ENCODE data around the gene KCNK5. TPM values are rescaled to one million over a fixed set of nuclear protein-coding genes. Genes with fewer than 3 reads are reported as not detected.

KCNK5 gene
- total and polyA plus RNA-seq, 2 experiments from 2014 or later: 0.21 to 0.27 TPM

- no peaks in the 10 kb centered on the region for H3K27me3 ChIP-seq
- no peak for TF ChIP-seq CTCF (IDR thresholded peaks at IDR 0.05; ENCODE audit: low read depth, low read length)
- no peak for DNase-seq (ENCODE audit: low read depth in 1 of 2, low spot score in 1 of 2)
- H3K4me1 ChIP-seq (ENCODE audit: low read depth): no peaks in the 10 kb centered on the region
- H3K27ac ChIP-seq: no peak overlapping the region
- no peaks in the 10 kb centered on the region for H3K36me3 ChIP-seq
- H3K9me3 ChIP-seq (ENCODE audit: low read depth): no peaks in the 10 kb centered on the region
- H3K4me3 ChIP-seq: no peak overlapping the region
Observed at GRCh38 chr6:39181826-39182225, 47.4 kb downstream of the KCNK5 start.

- no peaks in the 10 kb centered on the region for H3K4me1 ChIP-seq (ENCODE audit: low read depth)
- no peaks in the 10 kb centered on the region for H3K9me3 ChIP-seq (ENCODE audit: low read depth)
- no peak for DNase-seq (ENCODE audit: low read depth in 1 of 2, low spot score in 1 of 2)
- no peaks in the 10 kb centered on the region for H3K27me3 ChIP-seq
- TF ChIP-seq CTCF (IDR thresholded peaks at IDR 0.05; ENCODE audit: low read depth, low read length): no peak
- no peak overlapping the region for H3K27ac ChIP-seq
- no peaks in the 10 kb centered on the region for H3K36me3 ChIP-seq
- no peak overlapping the region for H3K4me3 ChIP-seq
Observed at GRCh38 chr6:39181333-39181732, 47.9 kb downstream of the KCNK5 start.

GRCh38 chr6:39178804-39179203 is 50.5 kb downstream of the KCNK5 start:
- no peak for DNase-seq (ENCODE audit: low read depth in 1 of 2, low spot score in 1 of 2)
- Histone ChIP-seq H3K36me3 (no peaks in the 10 kb centered on the region), H3K27me3 (no peaks in the 10 kb centered on the region), H3K9me3 (ENCODE audit: low read depth) (no peaks in the 10 kb centered on the region), H3K4me3 (no peak overlapping the region), H3K4me1 (ENCODE audit: low read depth) (no peaks in the 10 kb centered on the region), H3K27ac (no peak overlapping the region)
- TF ChIP-seq CTCF (IDR thresholded peaks at IDR 0.05; ENCODE audit: low read depth, low read length): no peak

GRCh38 chr6:39178235-39178634 is 51.0 kb downstream of the KCNK5 start:
- Histone ChIP-seq H3K27ac (no peak overlapping the region), H3K27me3 (no peaks in the 10 kb centered on the region), H3K36me3 (no peaks in the 10 kb centered on the region), H3K4me1 (ENCODE audit: low read depth) (no peaks in the 10 kb centered on the region), H3K9me3 (ENCODE audit: low read depth) (no peaks in the 10 kb centered on the region), H3K4me3 (no peak overlapping the region)
- DNase-seq (ENCODE audit: low read depth in 1 of 2, low spot score in 1 of 2): no peak
- TF ChIP-seq CTCF (IDR thresholded peaks at IDR 0.05; ENCODE audit: low read depth, low read length): no peak

- no peak for DNase-seq (ENCODE audit: low read depth in 1 of 2, low spot score in 1 of 2)
- no peaks in the 10 kb centered on the region for H3K9me3 ChIP-seq (ENCODE audit: low read depth)
- H3K4me1 ChIP-seq (ENCODE audit: low read depth): no peaks in the 10 kb centered on the region
- no peak overlapping the region for H3K4me3 ChIP-seq
- no peaks in the 10 kb centered on the region for H3K27me3 ChIP-seq
- TF ChIP-seq CTCF (IDR thresholded peaks at IDR 0.05; ENCODE audit: low read depth, low read length): no peak
- H3K27ac ChIP-seq: no peak overlapping the region
- H3K36me3 ChIP-seq: no peaks in the 10 kb centered on the region
Observed at GRCh38 chr6:39177130-39177529, 52.1 kb downstream of the KCNK5 start.

GRCh38 chr6:39173270-39173669 is 56.0 kb downstream of the KCNK5 start:
- Histone ChIP-seq H3K36me3 (no peaks in the 10 kb centered on the region), H3K27me3 (peaks cover 11% of the 10 kb centered on the region), H3K4me1 (ENCODE audit: low read depth) (no peaks in the 10 kb centered on the region), H3K9me3 (ENCODE audit: low read depth) (no peaks in the 10 kb centered on the region), H3K27ac (no peak overlapping the region), H3K4me3 (no peak overlapping the region)
- DNase-seq (ENCODE audit: low read depth in 1 of 2, low spot score in 1 of 2): no peak
- TF ChIP-seq CTCF (IDR thresholded peaks at IDR 0.05; ENCODE audit: low read depth, low read length): no peak

Measured in cardiac muscle cell (in vitro differentiated cells and primary cell).